HUES48 (cell line): Measurements from ENCODE around the gene P3H1.
"Not testable (repeated sequence)": the region's sequence is repeated elsewhere in the genome, so short reads cannot be mapped to it uniquely, and the experiment has no call there.

ENCODE experiments used
- H3K27ac ChIP-seq: one replicate; pipeline ENCODE4 v1.7.0; 2013; ENCODE audit warnings: low read depth, low read length, inconsistent platforms
- H3K27me3 ChIP-seq: 2 replicates; pipeline ENCODE4 v1.6.1; 2013; ENCODE audit warnings: mild to moderate bottlenecking, low read length; ENCODE audit not compliant: control insufficient read depth, insufficient read depth
- H3K36me3 ChIP-seq: 2 replicates; pipeline ENCODE4 v1.6.1; 2013; ENCODE audit warnings: low read length; ENCODE audit not compliant: control insufficient read depth, insufficient read depth
- H3K4me1 ChIP-seq: 2 replicates; pipeline ENCODE4 v1.6.1; 2013; ENCODE audit warnings: mild to moderate bottlenecking, low read length; ENCODE audit not compliant: control insufficient read depth, insufficient read depth
- H3K4me3 ChIP-seq: 2 replicates; pipeline ENCODE4 v1.5.1; 2013; ENCODE audit warnings: mild to moderate bottlenecking, low read depth, low read length
- H3K9ac ChIP-seq: 2 replicates; pipeline ENCODE4 v1.6.1; 2013; ENCODE audit warnings: mild to moderate bottlenecking, low read depth, low read length, moderate library complexity
- H3K9me3 ChIP-seq: 2 replicates; pipeline ENCODE4 v1.6.1; 2013; ENCODE audit warnings: low read length; ENCODE audit not compliant: control insufficient read depth, insufficient read depth

P3H1 gene

GRCh38 chr1:42725820-42726219, 41.0 kb downstream of the P3H1 start:
- not testable (repeated sequence) for H3K36me3 ChIP-seq, H3K27ac ChIP-seq, H3K9ac ChIP-seq, H3K4me1 ChIP-seq, H3K27me3 ChIP-seq, H3K4me3 ChIP-seq, H3K9me3 ChIP-seq

GRCh38 chr1:42723511-42723910, 43.3 kb downstream of the P3H1 start:
- no peaks in the 10 kb centered on the region for H3K4me1 ChIP-seq

GRCh38 chr1:42722403-42722802, 44.4 kb downstream of the P3H1 start:
- H3K4me3 ChIP-seq, H3K27ac ChIP-seq, H3K27me3 ChIP-seq, H3K36me3 ChIP-seq, H3K9me3 ChIP-seq, H3K9ac ChIP-seq, H3K4me1 ChIP-seq: not testable (repeated sequence)

More at GRCh38 chr1:42723511-42723910, 43.3 kb downstream of the P3H1 start:
- H3K27me3 ChIP-seq = no peaks in the 10 kb centered on the region
- no peak overlapping the region for H3K4me3 ChIP-seq
- H3K36me3 ChIP-seq = no peaks in the 10 kb centered on the region
- no peak overlapping the region for H3K9ac ChIP-seq
- no peaks in the 10 kb centered on the region for H3K9me3 ChIP-seq
- H3K27ac ChIP-seq = no peak overlapping the region

GRCh38 chr1:42721926-42722325, 44.9 kb downstream of the P3H1 start:
- Histone ChIP-seq H3K27ac (no peak overlapping the region), H3K27me3 (no peaks in the 10 kb centered on the region), H3K36me3 (no peaks in the 10 kb centered on the region), H3K9me3 (no peaks in the 10 kb centered on the region), H3K4me1 (no peaks in the 10 kb centered on the region), H3K9ac (no peak overlapping the region), H3K4me3 (no peak overlapping the region)

- Histone ChIP-seq H3K36me3 (no peaks in the 10 kb centered on the region), H3K9ac (no peak overlapping the region), H3K4me3 (no peak overlapping the region), H3K4me1 (no peaks in the 10 kb centered on the region), H3K9me3 (no peaks in the 10 kb centered on the region), H3K27ac (no peak overlapping the region), H3K27me3 (no peaks in the 10 kb centered on the region)
Measured at GRCh38 chr1:42720868-42721267, 46.0 kb downstream of the P3H1 start.

- H3K4me1 ChIP-seq, H3K4me3 ChIP-seq, H3K27ac ChIP-seq, H3K9me3 ChIP-seq, H3K27me3 ChIP-seq, H3K9ac ChIP-seq: not testable (repeated sequence)
- H3K36me3 ChIP-seq = peaks cover 16% of the 10 kb centered on the region; the same call in 1 of the 2 replicates
Measured at GRCh38 chr1:42714441-42714840, 52.4 kb downstream of the P3H1 start.

- H3K36me3 ChIP-seq = peaks cover 17% of the 10 kb centered on the region; the same call in 1 of the 2 replicates
- H3K4me3 ChIP-seq = no peak overlapping the region
- H3K4me1 ChIP-seq = no peaks in the 10 kb centered on the region
- H3K9ac ChIP-seq = no peak overlapping the region
- no peaks in the 10 kb centered on the region for H3K9me3 ChIP-seq
- no peaks in the 10 kb centered on the region for H3K27me3 ChIP-seq
- no peak overlapping the region for H3K27ac ChIP-seq
Measured at GRCh38 chr1:42713293-42713692, 53.5 kb downstream of the P3H1 start.

GRCh38 chr1:42712808-42713207, 54.0 kb downstream of the P3H1 start:
- H3K36me3 ChIP-seq = peaks cover 22% of the 10 kb centered on the region; the same call in 1 of the 2 replicates
- H3K4me3 ChIP-seq, H3K27ac ChIP-seq, H3K9ac ChIP-seq, H3K9me3 ChIP-seq, H3K27me3 ChIP-seq, H3K4me1 ChIP-seq: not testable (repeated sequence)

GRCh38 chr1:42703888-42704464, 62.9 kb downstream of the P3H1 start:
- no peak overlapping the region for H3K4me3 ChIP-seq
- H3K4me1 ChIP-seq = no peaks in the 10 kb centered on the region
- no peak overlapping the region for H3K9ac ChIP-seq
- no peak overlapping the region for H3K27ac ChIP-seq
- no peaks in the 10 kb centered on the region for H3K27me3 ChIP-seq
- no peaks in the 10 kb centered on the region for H3K9me3 ChIP-seq
- H3K36me3 ChIP-seq = peaks cover 89% of the 10 kb centered on the region

GRCh38 chr1:42700006-42700405, 66.8 kb downstream of the P3H1 start:
- Histone ChIP-seq H3K4me3 (no peak overlapping the region), H3K27ac (no peak overlapping the region), H3K27me3 (no peaks in the 10 kb centered on the region), H3K9ac (no peak overlapping the region), H3K4me1 (no peaks in the 10 kb centered on the region), H3K9me3 (no peaks in the 10 kb centered on the region), H3K36me3 (peaks cover 100% of the 10 kb centered on the region)

GRCh38 chr1:42698081-42698813, 68.6 kb downstream of the P3H1 start:
- no peak overlapping the region for H3K4me3 ChIP-seq
- H3K4me1 ChIP-seq = 0 out of 2 replicates have a peak, but pooled peaks cover 2% of the 10 kb centered on the region
- peaks cover 100% of the 10 kb centered on the region for H3K36me3 ChIP-seq
- no peaks in the 10 kb centered on the region for H3K9me3 ChIP-seq
- H3K27ac ChIP-seq = no peak overlapping the region
- H3K9ac ChIP-seq = no peak overlapping the region
- no peaks in the 10 kb centered on the region for H3K27me3 ChIP-seq
